Liver (tissue), 9 donors: ENCODE results near the gene RERE. TPM values are rescaled to one million over a fixed set of nuclear protein-coding genes. Genes with fewer than 3 reads are reported as not detected.

ENCODE experiments used
- DNase-seq: peaks from one replicate; pipeline ENCODE4 v3.0.0-alpha.2; 2017; ENCODE audit warnings: low spot score
- H3K27ac ChIP-seq, 2 donors: one replicate each; pipeline ENCODE4 v1.7.0; 2013; ENCODE audit warnings: inconsistent platforms in 2 of 2, low read length in 2 of 2, control low read depth in 1 of 2, low read depth in 1 of 2, mild to moderate bottlenecking in 1 of 2
- H3K27me3 ChIP-seq, 4 donors: one replicate each; pipeline versions ENCODE4 v1.6.1 to v1.7.0; 2013; ENCODE audit warnings: low read length in 3 of 4, inconsistent platforms in 1 of 4, mild to moderate bottlenecking in 1 of 4, moderate library complexity in 1 of 4; ENCODE audit not compliant: control insufficient read depth in 4 of 4, insufficient read depth in 4 of 4
- H3K36me3 ChIP-seq, 4 donors: one replicate each; pipeline versions ENCODE4 v1.6.1 to v1.7.0; 2013; ENCODE audit warnings: low read length in 3 of 4, mild to moderate bottlenecking in 3 of 4, low read depth in 1 of 4, moderate library complexity in 1 of 4; ENCODE audit not compliant: control insufficient read depth in 4 of 4, insufficient read depth in 3 of 4
- H3K4me1 ChIP-seq, 4 donors: one replicate each; pipeline versions ENCODE4 v1.6.1 to v1.7.0; 2013; ENCODE audit warnings: low read length in 3 of 4, mild to moderate bottlenecking in 3 of 4, moderate library complexity in 1 of 4; ENCODE audit not compliant: control insufficient read depth in 4 of 4, insufficient read depth in 4 of 4
- H3K4me3 ChIP-seq, 3 donors: one replicate each; pipeline versions ENCODE4 v1.6.1 to v1.7.0; 2013; ENCODE audit warnings: low read length in 3 of 3, control low read depth in 1 of 3, low read depth in 1 of 3, mild to moderate bottlenecking in 1 of 3
- H3K9ac ChIP-seq, 2 donors: one replicate each; pipeline ENCODE4 v1.7.0; 2013; ENCODE audit warnings: low read length in 2 of 2, mild to moderate bottlenecking in 2 of 2, moderate library complexity in 2 of 2, control low read depth in 1 of 2, low read depth in 1 of 2
- H3K9me3 ChIP-seq, 4 donors: one replicate each; pipeline versions ENCODE4 v1.6.1 to v1.7.0; 2013; ENCODE audit warnings: low read length in 3 of 4; ENCODE audit not compliant: control insufficient read depth in 4 of 4
- EGR1 ChIP-seq, 2 donors: IDR thresholded peaks; 2 replicates each; pipeline ENCODE4 v1.6.1; 2016 to 2018; ENCODE audit warnings: antibody characterized with exemption in 2 of 2, low read depth in 2 of 2
- FOXA1 ChIP-seq: IDR thresholded peaks from 2 replicates; pipeline ENCODE4 v1.6.1; 2016; ENCODE audit warnings: antibody characterized with exemption
- FOXA2 ChIP-seq: IDR thresholded peaks from 2 replicates; pipeline ENCODE4 v1.6.1; 2016; ENCODE audit warnings: antibody characterized with exemption
- GABPA ChIP-seq, 2 donors: IDR thresholded peaks in 1 of 2; conservative IDR thresholded peaks in 1 of 2; 2 replicates each; pipeline ENCODE4 v1.6.1; 2016; ENCODE audit warnings: antibody characterized with exemption in 2 of 2, mild to moderate bottlenecking in 1 of 2, moderate library complexity in 1 of 2
- HNF4A ChIP-seq, 2 donors: conservative IDR thresholded peaks; 2 replicates each; pipeline ENCODE4 v1.6.1; 2016; ENCODE audit warnings: antibody characterized with exemption in 2 of 2, mild to moderate bottlenecking in 2 of 2
- HNF4G ChIP-seq: IDR thresholded peaks from 2 replicates; pipeline ENCODE4 v1.6.1; 2016; ENCODE audit warnings: antibody characterized with exemption
- JUND ChIP-seq, 2 donors: IDR thresholded peaks; 2 replicates each; pipeline ENCODE4 v1.6.1; 2016; ENCODE audit warnings: antibody characterized with exemption in 2 of 2
- NR2F2 ChIP-seq: IDR thresholded peaks from 2 replicates; pipeline ENCODE4 v1.6.1; 2016; ENCODE audit warnings: antibody characterized with exemption
- RAD21 ChIP-seq, 2 donors: IDR thresholded peaks; 2 replicates each; pipeline ENCODE4 v1.6.1; 2016; ENCODE audit warnings: antibody characterized with exemption in 2 of 2, mild to moderate bottlenecking in 2 of 2
- RXRA ChIP-seq, 2 donors: IDR thresholded peaks; 2 replicates each; pipeline ENCODE4 v1.6.1; 2017 to 2018; ENCODE audit warnings: antibody characterized with exemption in 2 of 2, mild to moderate bottlenecking in 1 of 2
- SP1 ChIP-seq: IDR thresholded peaks from 2 replicates; pipeline ENCODE4 v1.6.1; 2018; ENCODE audit warnings: antibody characterized with exemption, mild to moderate bottlenecking
- YY1 ChIP-seq: IDR thresholded peaks from 2 replicates; pipeline ENCODE4 v1.6.1; 2016; ENCODE audit warnings: antibody characterized with exemption, mild to moderate bottlenecking
- WGBS: extraction: QIAGEN DNeasy Blood & Tissue Kit; methylation state at CpG from one replicate; pipeline ENCODE4 v1.1.7; 2013; 5-methylcytosine and 5-hydroxymethylcytosine counted together
- polyA plus RNA-seq, 2 donors: library from polyadenylated mRNA; stranded (reverse) in 1 of 2; unstranded in 1 of 2; fragments of 200-250 nt in 1 of 2; fragments of >200 nt in 1 of 2; fragmentation: Nextera tagmentation in 1 of 2; extraction: Ambion mirVana in 1 of 2; gene quantifications; one replicate each; pipeline versions ENCODE4 v1.2.1 to v1.2.3, GENCODE V29; 2013 to 2015
- total RNA-seq, 2 donors: library from RNA; depleted of rRNA; stranded (reverse); fragments of >200 nt; gene quantifications; one replicate each; pipeline ENCODE4 v1.2.3, GENCODE V29; 2014
- TF ChIP-seq, protein P1 (sequence below): IDR thresholded peaks from 2 replicates; pipeline ENCODE4 v1.6.1; 2016; ENCODE audit warnings: antibody characterized with exemption, mild to moderate bottlenecking
- TF ChIP-seq, protein P2 (sequence below): IDR thresholded peaks from 2 replicates; pipeline ENCODE4 v1.6.1; 2016; ENCODE audit warnings: antibody characterized with exemption
- TF ChIP-seq, protein P3 (sequence below): IDR thresholded peaks from 2 replicates; pipeline ENCODE4 v1.6.1; 2016; ENCODE audit warnings: antibody characterized with exemption
- TF ChIP-seq, protein P4 (sequence below): IDR thresholded peaks from 2 replicates; pipeline ENCODE4 v1.6.1; 2016; ENCODE audit warnings: antibody characterized with exemption
- TF ChIP-seq, protein P5 (sequence below): fragments of 150-350 bp; IDR thresholded peaks from 2 replicates; pipeline ENCODE4 v1.5.1; 2017; ENCODE audit warnings: improper control_type of control experiment, low read depth, low read length; ENCODE audit not compliant: missing input control
- donor health status: healthy.
- donor health status: healthy.
- donor health status: healthy.
- donor health status: healthy.
- donor health status: healthy.

The RERE gene
- total and polyA plus RNA-seq, 4 donors: 9.8 to 49.1 (median 24.8) TPM

DNA sequence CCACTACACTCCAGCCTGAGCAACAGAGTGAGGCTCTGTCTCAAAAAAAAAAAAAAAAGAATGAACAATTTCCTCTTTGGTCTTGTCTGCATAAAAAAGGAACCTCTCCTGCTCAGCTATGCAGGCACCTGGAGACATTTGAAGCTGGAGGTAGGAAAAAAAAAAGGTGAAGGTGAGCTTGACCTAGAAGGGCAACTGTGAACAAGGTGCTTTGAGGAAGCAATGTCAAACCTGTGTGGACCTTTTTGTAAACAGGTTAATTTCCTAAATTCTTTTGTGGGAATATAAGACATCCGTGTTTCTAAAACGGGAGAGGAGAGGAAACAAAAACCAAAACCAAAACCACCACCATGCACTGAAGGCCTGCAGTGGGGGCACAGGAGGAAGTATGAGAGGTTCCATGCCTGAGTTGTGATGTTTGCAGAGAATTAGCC, 422.0 kb downstream of the RERE start:
- Histone ChIP-seq H3K9ac (no peak overlapping the region), H3K27me3 (no peaks in the 10 kb centered on the region), H3K4me3 (no peak overlapping the region), H3K27ac (peak overlapping the region; percentile 14 to 63), H3K36me3 (peaks cover 0 to 12% (median 5%) of the 10 kb centered on the region in 4 donors), H3K4me1 (peaks cover 0 to 28% (median 19%) of the 10 kb centered on the region in 4 donors), H3K9me3 (no peaks in the 10 kb centered on the region)
- TF ChIP-seq JUND (IDR thresholded peaks at IDR 0.05) (no peak), NR2F2 (peak; percentile 11)
- WGBS: 52% methylated on average over 2 of the region's 2 CpGs
- no peak for DNase-seq

DNA sequence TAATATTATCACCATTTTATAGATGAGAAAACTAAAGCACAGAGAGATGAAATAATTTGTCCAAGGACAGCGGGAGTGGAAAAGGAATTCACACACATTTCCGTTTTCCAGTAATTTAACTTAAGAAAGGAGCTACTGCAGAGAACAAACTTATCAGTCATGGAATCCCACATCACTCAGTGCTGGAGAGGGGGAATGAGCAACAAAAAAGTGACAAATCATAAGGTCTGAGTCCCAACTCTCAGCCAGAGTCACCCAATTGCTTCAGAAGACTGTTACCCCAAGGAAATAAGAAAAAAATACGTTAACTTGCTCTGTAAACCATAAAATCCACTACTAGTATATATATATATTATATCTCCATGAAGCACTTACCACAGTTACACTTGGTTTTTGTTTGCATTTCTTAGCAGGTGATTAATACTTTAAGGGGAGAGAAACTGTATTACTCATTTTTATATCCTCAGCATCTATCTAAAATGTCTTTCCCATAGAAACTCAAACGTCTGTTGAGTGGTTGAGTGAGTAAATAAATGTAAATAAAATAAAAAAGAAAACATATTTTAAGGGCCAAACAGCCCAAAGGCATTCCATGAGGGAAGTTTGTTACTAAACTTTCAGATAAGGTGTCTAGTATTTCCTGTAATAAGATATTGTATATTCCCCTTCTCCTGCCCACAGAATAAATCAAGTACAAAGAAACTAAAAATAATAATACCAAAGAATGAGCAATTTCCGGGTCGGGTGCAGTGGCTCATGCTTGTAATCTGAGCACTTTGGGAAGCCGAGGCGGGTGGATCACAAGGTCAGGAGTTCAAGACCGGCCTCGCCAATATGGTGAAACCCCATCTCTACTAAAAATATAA, 422.8 kb downstream of the RERE start:
- peaks cover 0 to 28% (median 19%) of the 10 kb centered on the region in 4 donors for H3K4me1 ChIP-seq
- TF ChIP-seq FOXA1 (no peak), NR2F2 (peak; percentile 44)
- H3K9me3 ChIP-seq: no peaks in the 10 kb centered on the region
- DNase-seq: no peak
- H3K9ac ChIP-seq: no peak overlapping the region
- H3K27ac ChIP-seq: peak overlapping the region in 1 of 2 donors; percentile 63
- 67% methylated on average over 10 of the region's 10 CpGs for WGBS
- no peak overlapping the region for H3K4me3 ChIP-seq
- H3K27me3 ChIP-seq: no peaks in the 10 kb centered on the region
- peaks cover under 1 to 16% (median 7%) of the 10 kb centered on the region in 4 donors for H3K36me3 ChIP-seq

DNA sequence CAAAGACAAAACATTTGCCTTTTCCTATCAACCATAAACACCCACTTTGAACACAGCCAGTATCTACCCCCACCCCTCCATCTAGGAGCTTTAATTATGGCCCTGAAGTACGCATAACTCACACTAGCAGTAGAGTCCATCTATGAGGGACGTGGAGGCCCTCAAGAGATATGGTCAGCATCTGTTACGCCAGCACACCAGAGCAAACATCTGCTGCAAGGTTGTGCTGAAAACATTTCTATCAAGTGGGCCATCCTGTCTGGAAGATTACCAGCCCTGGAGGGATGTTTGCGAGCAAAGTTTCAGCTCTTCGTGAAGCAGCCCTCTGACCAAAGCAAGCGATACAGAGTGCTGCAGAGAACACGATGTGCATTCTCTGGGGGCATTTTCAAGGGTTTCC, 424.9 kb downstream of the RERE start:
- Histone ChIP-seq H3K27ac (no peak overlapping the region), H3K9ac (no peak overlapping the region), H3K4me1 (peaks cover 0 to 23% (median 17%) of the 10 kb centered on the region in 4 donors), H3K27me3 (no peaks in the 10 kb centered on the region), H3K4me3 (no peak overlapping the region), H3K36me3 (peaks cover 2 to 26% (median 13%) of the 10 kb centered on the region in 4 donors), H3K9me3 (no peaks in the 10 kb centered on the region)
- no peak for DNase-seq
- 75% methylated on average over 7 of the region's 7 CpGs for WGBS
- TF ChIP-seq, protein P1, sequence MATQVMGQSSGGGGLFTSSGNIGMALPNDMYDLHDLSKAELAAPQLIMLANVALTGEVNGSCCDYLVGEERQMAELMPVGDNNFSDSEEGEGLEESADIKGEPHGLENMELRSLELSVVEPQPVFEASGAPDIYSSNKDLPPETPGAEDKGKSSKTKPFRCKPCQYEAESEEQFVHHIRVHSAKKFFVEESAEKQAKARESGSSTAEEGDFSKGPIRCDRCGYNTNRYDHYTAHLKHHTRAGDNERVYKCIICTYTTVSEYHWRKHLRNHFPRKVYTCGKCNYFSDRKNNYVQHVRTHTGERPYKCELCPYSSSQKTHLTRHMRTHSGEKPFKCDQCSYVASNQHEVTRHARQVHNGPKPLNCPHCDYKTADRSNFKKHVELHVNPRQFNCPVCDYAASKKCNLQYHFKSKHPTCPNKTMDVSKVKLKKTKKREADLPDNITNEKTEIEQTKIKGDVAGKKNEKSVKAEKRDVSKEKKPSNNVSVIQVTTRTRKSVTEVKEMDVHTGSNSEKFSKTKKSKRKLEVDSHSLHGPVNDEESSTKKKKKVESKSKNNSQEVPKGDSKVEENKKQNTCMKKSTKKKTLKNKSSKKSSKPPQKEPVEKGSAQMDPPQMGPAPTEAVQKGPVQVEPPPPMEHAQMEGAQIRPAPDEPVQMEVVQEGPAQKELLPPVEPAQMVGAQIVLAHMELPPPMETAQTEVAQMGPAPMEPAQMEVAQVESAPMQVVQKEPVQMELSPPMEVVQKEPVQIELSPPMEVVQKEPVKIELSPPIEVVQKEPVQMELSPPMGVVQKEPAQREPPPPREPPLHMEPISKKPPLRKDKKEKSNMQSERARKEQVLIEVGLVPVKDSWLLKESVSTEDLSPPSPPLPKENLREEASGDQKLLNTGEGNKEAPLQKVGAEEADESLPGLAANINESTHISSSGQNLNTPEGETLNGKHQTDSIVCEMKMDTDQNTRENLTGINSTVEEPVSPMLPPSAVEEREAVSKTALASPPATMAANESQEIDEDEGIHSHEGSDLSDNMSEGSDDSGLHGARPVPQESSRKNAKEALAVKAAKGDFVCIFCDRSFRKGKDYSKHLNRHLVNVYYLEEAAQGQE: no peak
- no peak for TF ChIP-seq RXRA (IDR thresholded peaks at IDR 0.05)
- no peak for TF ChIP-seq FOXA2
- TF ChIP-seq JUND (IDR thresholded peaks at IDR 0.05): no peak
- TF ChIP-seq YY1: no peak
- TF ChIP-seq RAD21 (IDR thresholded peaks at IDR 0.05): no peak
- TF ChIP-seq GABPA (IDR thresholded peaks at IDR 0.05 in 1 of 2, conservative IDR thresholded peaks at IDR 0.05 in 1 of 2): no peak
- TF ChIP-seq, protein P2, sequence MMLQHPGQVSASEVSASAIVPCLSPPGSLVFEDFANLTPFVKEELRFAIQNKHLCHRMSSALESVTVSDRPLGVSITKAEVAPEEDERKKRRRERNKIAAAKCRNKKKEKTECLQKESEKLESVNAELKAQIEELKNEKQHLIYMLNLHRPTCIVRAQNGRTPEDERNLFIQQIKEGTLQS: no peak
- TF ChIP-seq EGR1 (IDR thresholded peaks at IDR 0.05; ENCODE audit: low read depth in 2 of 2): no peak
- no peak for TF ChIP-seq FOXA1
- TF ChIP-seq HNF4A (conservative IDR thresholded peaks at IDR 0.05): no peak
- TF ChIP-seq, protein P3, sequence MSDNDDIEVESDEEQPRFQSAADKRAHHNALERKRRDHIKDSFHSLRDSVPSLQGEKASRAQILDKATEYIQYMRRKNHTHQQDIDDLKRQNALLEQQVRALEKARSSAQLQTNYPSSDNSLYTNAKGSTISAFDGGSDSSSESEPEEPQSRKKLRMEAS: no peak
- TF ChIP-seq HNF4G: no peak
- no peak for TF ChIP-seq NR2F2
- TF ChIP-seq, protein P4, sequence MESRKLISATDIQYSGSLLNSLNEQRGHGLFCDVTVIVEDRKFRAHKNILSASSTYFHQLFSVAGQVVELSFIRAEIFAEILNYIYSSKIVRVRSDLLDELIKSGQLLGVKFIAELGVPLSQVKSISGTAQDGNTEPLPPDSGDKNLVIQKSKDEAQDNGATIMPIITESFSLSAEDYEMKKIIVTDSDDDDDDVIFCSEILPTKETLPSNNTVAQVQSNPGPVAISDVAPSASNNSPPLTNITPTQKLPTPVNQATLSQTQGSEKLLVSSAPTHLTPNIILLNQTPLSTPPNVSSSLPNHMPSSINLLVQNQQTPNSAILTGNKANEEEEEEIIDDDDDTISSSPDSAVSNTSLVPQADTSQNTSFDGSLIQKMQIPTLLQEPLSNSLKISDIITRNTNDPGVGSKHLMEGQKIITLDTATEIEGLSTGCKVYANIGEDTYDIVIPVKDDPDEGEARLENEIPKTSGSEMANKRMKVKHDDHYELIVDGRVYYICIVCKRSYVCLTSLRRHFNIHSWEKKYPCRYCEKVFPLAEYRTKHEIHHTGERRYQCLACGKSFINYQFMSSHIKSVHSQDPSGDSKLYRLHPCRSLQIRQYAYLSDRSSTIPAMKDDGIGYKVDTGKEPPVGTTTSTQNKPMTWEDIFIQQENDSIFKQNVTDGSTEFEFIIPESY: no peak
- TF ChIP-seq, protein P5, sequence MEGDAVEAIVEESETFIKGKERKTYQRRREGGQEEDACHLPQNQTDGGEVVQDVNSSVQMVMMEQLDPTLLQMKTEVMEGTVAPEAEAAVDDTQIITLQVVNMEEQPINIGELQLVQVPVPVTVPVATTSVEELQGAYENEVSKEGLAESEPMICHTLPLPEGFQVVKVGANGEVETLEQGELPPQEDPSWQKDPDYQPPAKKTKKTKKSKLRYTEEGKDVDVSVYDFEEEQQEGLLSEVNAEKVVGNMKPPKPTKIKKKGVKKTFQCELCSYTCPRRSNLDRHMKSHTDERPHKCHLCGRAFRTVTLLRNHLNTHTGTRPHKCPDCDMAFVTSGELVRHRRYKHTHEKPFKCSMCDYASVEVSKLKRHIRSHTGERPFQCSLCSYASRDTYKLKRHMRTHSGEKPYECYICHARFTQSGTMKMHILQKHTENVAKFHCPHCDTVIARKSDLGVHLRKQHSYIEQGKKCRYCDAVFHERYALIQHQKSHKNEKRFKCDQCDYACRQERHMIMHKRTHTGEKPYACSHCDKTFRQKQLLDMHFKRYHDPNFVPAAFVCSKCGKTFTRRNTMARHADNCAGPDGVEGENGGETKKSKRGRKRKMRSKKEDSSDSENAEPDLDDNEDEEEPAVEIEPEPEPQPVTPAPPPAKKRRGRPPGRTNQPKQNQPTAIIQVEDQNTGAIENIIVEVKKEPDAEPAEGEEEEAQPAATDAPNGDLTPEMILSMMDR: no peak
- TF ChIP-seq SP1: no peak
